OCI-LY1 (cell line): ENCODE measurements around the gene CCT8.

Experiments used
- EZH2 ChIP-seq: fragments of 200-600 bp; sonication (generic), shearing (Covaris generic); IDR thresholded peaks from 2 replicates; pipeline ENCODE4 v1.8.0; 2017; ENCODE audit warnings: borderline replicate concordance, mixed run types, mild to moderate bottlenecking, antibody characterized with exemption, low read length, moderate library complexity, mixed read lengths
- TF ChIP-seq, protein P1 (sequence below): fragments of 200-600 bp; sonication (generic), shearing (Covaris generic); IDR thresholded peaks from 2 replicates; pipeline ENCODE4 v1.5.1; 2017; ENCODE audit warnings: mild to moderate bottlenecking, antibody characterized with exemption, low read length, moderate library complexity, mixed read lengths

DNA sequence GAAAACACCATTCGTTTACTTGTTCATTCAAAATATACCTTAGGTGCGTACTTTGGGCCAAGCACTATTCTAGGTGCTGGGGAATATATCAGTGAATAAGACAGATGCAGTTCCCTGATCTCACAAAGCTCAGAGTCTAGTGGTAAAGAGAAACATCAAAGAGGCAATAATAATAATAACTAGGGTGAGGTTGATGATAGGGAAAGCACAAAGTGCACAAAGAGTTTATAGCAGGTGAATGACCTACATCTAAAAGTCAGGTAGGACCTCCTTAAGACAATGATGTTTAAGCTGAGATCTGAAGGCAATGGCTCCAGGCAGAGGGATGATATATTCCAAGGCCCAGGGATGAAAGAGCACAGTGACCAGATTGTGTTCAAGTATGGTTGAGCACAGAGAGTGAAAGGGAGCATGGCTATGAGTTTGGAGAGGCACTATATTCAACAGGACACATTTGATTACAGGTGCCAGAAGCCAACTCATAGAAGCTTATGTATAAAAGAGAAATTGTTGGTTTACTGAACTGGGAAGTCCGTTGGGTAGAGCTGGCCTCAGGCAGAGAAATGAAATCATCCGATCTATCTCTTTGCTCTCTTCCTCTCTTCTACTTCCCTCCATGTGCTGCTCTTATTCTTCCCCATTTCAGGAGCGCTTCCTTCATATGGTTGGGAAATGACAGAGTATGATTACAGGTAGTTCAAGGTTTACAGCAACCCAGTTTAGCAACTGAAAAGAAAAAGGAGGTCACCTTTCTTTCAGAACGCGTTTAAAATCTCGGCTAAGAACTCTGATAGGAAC lies 23.0 kb upstream of the CCT8 start:
- TF ChIP-seq, protein P1, sequence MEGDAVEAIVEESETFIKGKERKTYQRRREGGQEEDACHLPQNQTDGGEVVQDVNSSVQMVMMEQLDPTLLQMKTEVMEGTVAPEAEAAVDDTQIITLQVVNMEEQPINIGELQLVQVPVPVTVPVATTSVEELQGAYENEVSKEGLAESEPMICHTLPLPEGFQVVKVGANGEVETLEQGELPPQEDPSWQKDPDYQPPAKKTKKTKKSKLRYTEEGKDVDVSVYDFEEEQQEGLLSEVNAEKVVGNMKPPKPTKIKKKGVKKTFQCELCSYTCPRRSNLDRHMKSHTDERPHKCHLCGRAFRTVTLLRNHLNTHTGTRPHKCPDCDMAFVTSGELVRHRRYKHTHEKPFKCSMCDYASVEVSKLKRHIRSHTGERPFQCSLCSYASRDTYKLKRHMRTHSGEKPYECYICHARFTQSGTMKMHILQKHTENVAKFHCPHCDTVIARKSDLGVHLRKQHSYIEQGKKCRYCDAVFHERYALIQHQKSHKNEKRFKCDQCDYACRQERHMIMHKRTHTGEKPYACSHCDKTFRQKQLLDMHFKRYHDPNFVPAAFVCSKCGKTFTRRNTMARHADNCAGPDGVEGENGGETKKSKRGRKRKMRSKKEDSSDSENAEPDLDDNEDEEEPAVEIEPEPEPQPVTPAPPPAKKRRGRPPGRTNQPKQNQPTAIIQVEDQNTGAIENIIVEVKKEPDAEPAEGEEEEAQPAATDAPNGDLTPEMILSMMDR: no peak
- no peak for TF ChIP-seq EZH2
